ENCODE data around the gene HMGB2. TPM values are rescaled to one million over a fixed set of nuclear protein-coding genes. Genes with fewer than 3 reads are reported as not detected.

The HMGB2 gene
- total RNA-seq, 1 donor from 2014 or later, result 201 TPM

DNA sequence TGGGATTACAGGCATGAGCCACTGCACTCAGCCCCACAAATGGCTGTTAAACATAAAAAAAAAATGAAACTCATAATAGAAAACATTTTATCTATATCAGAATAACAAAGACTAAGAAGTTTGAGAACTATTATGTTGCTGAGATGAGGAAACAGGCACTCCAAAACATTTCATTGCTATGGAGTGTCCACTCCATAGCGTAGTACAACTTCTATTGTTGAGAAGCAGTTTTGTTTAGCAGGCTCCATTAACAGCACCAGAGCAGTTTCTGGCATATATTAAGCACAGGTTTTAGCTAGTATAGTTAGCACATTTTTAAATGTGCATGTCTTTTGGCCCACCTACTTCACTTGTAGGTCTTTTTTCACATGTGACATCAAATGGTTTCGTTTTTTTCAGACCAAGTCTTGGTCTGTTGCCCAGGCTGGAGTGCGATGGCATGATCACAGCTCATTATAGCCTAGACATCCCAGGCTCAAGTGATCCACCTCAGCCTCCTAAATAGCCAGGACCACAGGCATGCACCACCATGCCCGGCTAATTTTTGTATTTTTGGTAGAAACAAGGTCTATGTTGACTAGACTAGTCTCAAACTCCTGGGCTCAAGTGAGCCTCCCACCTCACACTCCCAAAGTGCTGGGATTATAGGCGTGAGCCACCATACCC is 5.8 kb downstream of the HMGB2 start:
- Mint-ChIP-seq H3K9me3 (no peaks in the 10 kb centered on the region), H3K27ac (no peak overlapping the region), H3K27me3 (no peaks in the 10 kb centered on the region), H3K4me3 (no peak overlapping the region), H3K4me1 (ENCODE audit: unreplicated experiment) (peaks cover 15% of the 10 kb centered on the region), H3K36me3 (peaks cover 33% of the 10 kb centered on the region)
- DNase-seq (ENCODE audit: extremely low spot score, unreplicated experiment), result no peak
- TF ChIP-seq, protein P1, sequence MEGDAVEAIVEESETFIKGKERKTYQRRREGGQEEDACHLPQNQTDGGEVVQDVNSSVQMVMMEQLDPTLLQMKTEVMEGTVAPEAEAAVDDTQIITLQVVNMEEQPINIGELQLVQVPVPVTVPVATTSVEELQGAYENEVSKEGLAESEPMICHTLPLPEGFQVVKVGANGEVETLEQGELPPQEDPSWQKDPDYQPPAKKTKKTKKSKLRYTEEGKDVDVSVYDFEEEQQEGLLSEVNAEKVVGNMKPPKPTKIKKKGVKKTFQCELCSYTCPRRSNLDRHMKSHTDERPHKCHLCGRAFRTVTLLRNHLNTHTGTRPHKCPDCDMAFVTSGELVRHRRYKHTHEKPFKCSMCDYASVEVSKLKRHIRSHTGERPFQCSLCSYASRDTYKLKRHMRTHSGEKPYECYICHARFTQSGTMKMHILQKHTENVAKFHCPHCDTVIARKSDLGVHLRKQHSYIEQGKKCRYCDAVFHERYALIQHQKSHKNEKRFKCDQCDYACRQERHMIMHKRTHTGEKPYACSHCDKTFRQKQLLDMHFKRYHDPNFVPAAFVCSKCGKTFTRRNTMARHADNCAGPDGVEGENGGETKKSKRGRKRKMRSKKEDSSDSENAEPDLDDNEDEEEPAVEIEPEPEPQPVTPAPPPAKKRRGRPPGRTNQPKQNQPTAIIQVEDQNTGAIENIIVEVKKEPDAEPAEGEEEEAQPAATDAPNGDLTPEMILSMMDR (conservative IDR thresholded peaks at IDR 0.05), result no peak

DNA sequence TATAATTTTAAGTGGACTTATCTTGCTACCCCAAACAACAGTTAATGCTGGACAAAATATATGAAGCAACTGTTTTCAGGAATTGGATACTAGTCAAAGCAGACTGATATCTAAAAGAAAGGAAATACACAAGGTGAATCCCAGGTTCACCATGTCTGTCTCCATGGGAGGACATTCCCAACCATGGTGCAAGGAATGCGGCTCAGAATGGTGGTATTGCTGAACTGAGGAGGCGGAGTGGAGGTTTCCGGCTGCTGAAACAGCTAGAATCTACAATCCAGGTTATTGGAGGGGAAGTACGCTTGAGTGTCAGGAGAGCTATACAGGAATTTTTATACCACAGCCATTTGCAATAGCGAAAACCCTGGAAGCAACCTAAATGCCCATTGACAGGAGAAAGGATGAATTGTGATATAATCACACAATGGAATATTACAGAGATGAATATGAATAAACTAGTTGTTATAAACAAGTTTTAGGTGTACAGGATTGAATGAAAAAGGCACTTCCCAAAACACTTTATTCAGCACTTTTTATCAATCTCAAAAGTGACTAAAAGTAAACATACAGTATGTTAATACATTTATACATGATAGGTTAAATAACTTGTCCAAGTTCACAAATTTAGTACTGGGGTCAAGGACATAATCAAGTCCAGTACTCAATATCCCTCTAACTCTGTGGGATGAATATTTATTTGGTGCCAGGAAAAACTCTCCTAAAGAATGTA is 9.0 kb downstream of the HMGB2 start:
- Mint-ChIP-seq H3K27me3 (no peaks in the 10 kb centered on the region), H3K27ac (peak overlapping the region; percentile 6), H3K36me3 (peaks cover 17% of the 10 kb centered on the region), H3K4me1 (ENCODE audit: unreplicated experiment) (no peaks in the 10 kb centered on the region), H3K4me3 (no peak overlapping the region), H3K9me3 (no peaks in the 10 kb centered on the region)
- TF ChIP-seq, protein P1 (conservative IDR thresholded peaks at IDR 0.05), result no peak
- DNase-seq (ENCODE audit: extremely low spot score, unreplicated experiment), result no peak

DNA sequence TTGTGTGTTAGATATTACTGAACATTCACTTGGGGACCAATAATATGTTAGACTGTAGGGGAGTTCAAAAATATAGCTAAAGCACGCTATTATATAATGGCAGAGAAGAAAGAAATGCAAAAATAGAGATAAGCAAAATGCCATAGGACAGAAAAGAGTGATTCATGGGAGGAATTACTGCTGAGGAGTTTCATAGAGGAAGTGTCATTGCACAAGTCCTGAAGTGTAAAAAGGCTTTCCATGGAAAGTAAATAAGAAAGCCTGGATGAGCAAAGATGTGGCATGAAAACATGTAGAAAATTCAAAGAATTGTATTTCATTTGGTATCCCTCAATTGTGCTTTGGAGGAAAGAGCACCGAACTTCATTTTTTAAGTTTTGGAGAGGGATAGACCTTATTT is 14.5 kb downstream of the HMGB2 start:
- TF ChIP-seq, protein P1 (conservative IDR thresholded peaks at IDR 0.05), result no peak
- Mint-ChIP-seq H3K4me3 (no peak overlapping the region), H3K27ac (no peak overlapping the region)

DNA sequence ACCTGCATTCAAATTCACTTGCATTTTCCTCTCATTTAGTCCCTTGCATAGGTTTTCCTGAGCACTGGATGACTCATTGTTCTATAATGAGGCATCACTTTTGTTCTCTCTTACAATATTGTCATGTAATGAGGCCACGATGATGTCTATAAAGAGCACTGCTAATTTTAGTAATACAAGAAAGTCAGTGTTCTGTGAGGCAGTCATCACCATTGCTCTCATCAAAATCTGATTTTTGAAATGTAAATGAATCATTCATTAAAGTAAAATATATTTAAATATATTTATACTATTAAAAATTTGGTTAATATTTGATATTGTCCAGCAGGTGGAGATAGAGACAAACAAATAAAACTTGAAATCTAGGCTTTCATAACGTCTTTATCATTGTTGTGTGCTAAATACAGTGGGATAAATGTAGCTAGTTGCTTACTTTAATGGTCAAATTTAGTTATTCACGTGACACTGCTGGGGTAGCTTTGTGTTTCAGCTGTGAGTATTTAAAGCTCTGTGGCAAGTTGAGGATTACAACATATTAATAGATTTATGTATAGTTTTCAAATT is 15.4 kb downstream of the HMGB2 start:
- Mint-ChIP-seq H3K27ac (no peak overlapping the region), H3K4me1 (ENCODE audit: unreplicated experiment) (no peaks in the 10 kb centered on the region), H3K4me3 (no peak overlapping the region), H3K36me3 (peaks cover 3% of the 10 kb centered on the region), H3K27me3 (no peaks in the 10 kb centered on the region), H3K9me3 (no peaks in the 10 kb centered on the region)
- TF ChIP-seq, protein P1 (conservative IDR thresholded peaks at IDR 0.05), result peak; percentile 74
- no peak for DNase-seq (ENCODE audit: extremely low spot score, unreplicated experiment)

More for the DNA sequence above, 14.5 kb downstream of the HMGB2 start:
- no peaks in the 10 kb centered on the region for H3K9me3 Mint-ChIP-seq
- no peak for DNase-seq (ENCODE audit: extremely low spot score, unreplicated experiment)
- no peaks in the 10 kb centered on the region for H3K4me1 Mint-ChIP-seq (ENCODE audit: unreplicated experiment)
- peaks cover 3% of the 10 kb centered on the region for H3K36me3 Mint-ChIP-seq
- H3K27me3 Mint-ChIP-seq, result no peaks in the 10 kb centered on the region

DNA sequence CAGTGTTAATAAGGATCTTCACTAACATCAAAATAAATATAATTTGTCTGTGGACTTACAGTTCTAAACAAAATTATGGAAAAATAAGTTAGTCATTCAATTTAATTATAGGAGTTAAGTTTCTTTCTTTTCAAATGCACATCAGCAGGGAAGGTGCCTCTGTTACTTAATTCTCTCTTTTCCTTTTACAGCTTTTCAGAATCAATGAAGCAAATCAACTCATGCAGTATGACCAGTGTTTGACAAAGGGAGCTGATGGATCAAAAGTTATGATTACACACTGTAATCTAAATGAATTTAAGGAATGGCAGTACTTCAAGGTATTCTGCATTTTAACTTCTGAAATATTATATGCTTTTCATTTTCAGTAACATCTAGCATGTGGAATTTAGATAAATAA is 15.9 kb downstream of the HMGB2 start:
- no peak for DNase-seq (ENCODE audit: extremely low spot score, unreplicated experiment)
- H3K9me3 Mint-ChIP-seq, result no peaks in the 10 kb centered on the region
- peaks cover 3% of the 10 kb centered on the region for H3K36me3 Mint-ChIP-seq
- TF ChIP-seq, protein P1 (conservative IDR thresholded peaks at IDR 0.05), result no peak
- H3K4me1 Mint-ChIP-seq (ENCODE audit: unreplicated experiment), result no peaks in the 10 kb centered on the region
- no peak overlapping the region for H3K27ac Mint-ChIP-seq
- H3K27me3 Mint-ChIP-seq, result no peaks in the 10 kb centered on the region
- H3K4me3 Mint-ChIP-seq, result no peak overlapping the region
